ENCODE data around the gene EEF1AKMT2. TPM values are rescaled to one million over a fixed set of nuclear protein-coding genes. Genes with fewer than 3 reads are reported as not detected.

EEF1AKMT2 gene
- total RNA-seq, 2 donors from 2014 or later, result 5.7 to 10.4 TPM

DNA sequence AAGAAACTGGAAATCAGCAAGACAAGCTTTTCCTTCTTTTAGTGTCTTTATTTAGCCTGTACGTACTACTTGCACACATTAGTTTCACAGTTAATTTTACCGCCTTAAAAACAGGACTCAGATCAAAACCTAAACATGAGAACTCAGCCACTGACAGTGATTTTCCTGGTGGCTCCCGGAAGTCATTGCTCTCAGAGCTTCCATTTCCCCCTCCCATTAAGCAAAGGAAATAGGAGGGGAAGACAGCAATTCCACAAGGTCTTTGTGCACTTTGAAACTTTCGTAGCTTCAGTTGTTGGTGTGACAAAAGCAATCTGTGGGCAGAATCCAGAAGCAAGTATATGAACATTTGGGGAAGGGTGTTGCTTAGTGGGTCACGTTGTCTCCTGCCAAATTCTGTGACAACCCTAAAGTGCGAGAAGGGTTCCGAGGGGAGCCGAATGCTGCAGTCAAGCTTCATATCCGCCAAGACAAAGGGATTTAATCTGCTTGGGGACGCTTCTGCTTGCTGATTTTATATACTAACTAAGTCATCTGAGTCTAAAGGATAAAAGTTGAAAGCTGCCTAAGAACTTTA is 77.9 kb downstream of the EEF1AKMT2 start:
- H3K4me1 ChIP-seq (ENCODE audit: control insufficient read depth in 1 of 2, low read depth in 2 of 2), result peaks cover 18 to 33% of the 10 kb centered on the region in 2 donors

DNA sequence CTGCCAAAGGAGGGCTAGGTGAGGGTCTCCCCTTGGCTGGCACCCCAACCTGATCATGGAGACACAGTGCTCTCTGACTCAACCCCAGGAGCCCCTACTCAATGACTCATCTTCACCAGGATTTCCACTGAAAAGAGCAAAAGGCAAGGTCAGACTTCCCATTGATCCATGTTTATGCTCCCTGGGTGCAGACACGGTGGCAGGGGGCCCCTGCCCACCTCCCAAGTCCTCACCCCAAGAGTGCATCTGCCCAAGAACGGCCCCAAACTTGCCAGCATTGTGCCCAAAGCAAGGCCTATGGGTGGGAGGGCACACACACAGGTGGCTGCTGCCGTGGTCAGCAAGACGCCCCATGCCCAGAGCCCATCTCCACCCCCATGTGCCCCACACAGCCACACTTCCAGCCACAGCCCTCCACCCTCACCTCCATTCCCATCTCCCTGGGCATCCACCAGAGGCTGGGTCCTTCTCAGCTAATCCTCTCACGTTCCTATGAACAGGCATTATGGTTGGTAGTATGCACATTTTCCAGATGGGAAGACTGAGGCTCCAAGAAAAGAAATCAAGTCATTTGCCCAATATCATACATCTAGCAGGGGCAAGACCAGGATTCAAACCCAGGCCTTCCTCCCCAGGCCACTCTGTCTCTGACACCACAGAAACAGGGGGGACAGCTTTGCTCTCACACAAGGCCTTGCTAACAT is 78.8 kb downstream of the EEF1AKMT2 start:
- no peak for DNase-seq (ENCODE audit: low spot score)
- H3K27me3 ChIP-seq (replicated peaks; ENCODE audit: insufficient read depth), result no peaks in the 10 kb centered on the region
- H3K4me3 ChIP-seq, result no peak overlapping the region
- H3K36me3 ChIP-seq, result no peaks in the 10 kb centered on the region
- H3K9me3 ChIP-seq, result no peaks in the 10 kb centered on the region
- peaks cover 17 to 37% of the 10 kb centered on the region in 2 donors for H3K4me1 ChIP-seq (ENCODE audit: control insufficient read depth in 1 of 2, low read depth in 2 of 2)
- TF ChIP-seq, protein P1, sequence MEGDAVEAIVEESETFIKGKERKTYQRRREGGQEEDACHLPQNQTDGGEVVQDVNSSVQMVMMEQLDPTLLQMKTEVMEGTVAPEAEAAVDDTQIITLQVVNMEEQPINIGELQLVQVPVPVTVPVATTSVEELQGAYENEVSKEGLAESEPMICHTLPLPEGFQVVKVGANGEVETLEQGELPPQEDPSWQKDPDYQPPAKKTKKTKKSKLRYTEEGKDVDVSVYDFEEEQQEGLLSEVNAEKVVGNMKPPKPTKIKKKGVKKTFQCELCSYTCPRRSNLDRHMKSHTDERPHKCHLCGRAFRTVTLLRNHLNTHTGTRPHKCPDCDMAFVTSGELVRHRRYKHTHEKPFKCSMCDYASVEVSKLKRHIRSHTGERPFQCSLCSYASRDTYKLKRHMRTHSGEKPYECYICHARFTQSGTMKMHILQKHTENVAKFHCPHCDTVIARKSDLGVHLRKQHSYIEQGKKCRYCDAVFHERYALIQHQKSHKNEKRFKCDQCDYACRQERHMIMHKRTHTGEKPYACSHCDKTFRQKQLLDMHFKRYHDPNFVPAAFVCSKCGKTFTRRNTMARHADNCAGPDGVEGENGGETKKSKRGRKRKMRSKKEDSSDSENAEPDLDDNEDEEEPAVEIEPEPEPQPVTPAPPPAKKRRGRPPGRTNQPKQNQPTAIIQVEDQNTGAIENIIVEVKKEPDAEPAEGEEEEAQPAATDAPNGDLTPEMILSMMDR (IDR thresholded peaks at IDR 0.05), result no peak
- H3K27ac ChIP-seq, result no peak overlapping the region
- ATAC-seq (ENCODE audit: insufficient number of reproducible peaks, low FRiP score, low read depth), result no peak

More for the DNA sequence above, 77.9 kb downstream of the EEF1AKMT2 start:
- no peak for ATAC-seq (ENCODE audit: insufficient number of reproducible peaks, low FRiP score, low read depth)
- DNase-seq (ENCODE audit: low spot score), result no peak
- H3K27me3 ChIP-seq (replicated peaks; ENCODE audit: insufficient read depth), result no peaks in the 10 kb centered on the region
- H3K4me3 ChIP-seq, result no peak overlapping the region
- TF ChIP-seq, protein P1 (IDR thresholded peaks at IDR 0.05), result no peak
- H3K9me3 ChIP-seq, result no peaks in the 10 kb centered on the region
- no peak overlapping the region for H3K27ac ChIP-seq
- no peaks in the 10 kb centered on the region for H3K36me3 ChIP-seq

DNA sequence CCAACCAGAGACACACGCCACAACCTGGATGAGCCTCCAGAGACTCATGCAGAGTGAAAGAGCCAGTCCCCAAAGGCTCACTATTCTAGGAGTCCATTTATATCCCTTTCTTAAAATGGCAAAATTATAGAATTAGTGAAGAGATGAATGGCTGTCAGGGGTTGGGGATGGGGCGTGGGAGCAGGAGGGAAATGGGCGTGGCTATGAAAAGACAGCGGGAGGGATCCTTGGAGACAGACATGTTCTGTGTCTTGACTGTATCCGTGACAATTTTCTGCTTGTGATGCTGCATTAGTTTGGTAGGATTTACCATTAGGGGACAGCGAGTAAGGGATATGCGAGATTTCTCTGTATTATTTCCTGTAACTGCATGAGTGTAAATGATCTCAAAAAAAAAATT is 80.5 kb downstream of the EEF1AKMT2 start:
- Histone ChIP-seq H3K36me3 (no peaks in the 10 kb centered on the region), H3K27me3 (replicated peaks; ENCODE audit: insufficient read depth) (no peaks in the 10 kb centered on the region), H3K9me3 (no peaks in the 10 kb centered on the region), H3K27ac (no peak overlapping the region), H3K4me3 (no peak overlapping the region), H3K4me1 (ENCODE audit: control insufficient read depth in 1 of 2, low read depth in 2 of 2) (peaks cover 14 to 44% of the 10 kb centered on the region in 2 donors)
- TF ChIP-seq, protein P1 (IDR thresholded peaks at IDR 0.05), result no peak
- no peak for ATAC-seq (ENCODE audit: insufficient number of reproducible peaks, low FRiP score, low read depth)
- no peak for DNase-seq (ENCODE audit: low spot score)

DNA sequence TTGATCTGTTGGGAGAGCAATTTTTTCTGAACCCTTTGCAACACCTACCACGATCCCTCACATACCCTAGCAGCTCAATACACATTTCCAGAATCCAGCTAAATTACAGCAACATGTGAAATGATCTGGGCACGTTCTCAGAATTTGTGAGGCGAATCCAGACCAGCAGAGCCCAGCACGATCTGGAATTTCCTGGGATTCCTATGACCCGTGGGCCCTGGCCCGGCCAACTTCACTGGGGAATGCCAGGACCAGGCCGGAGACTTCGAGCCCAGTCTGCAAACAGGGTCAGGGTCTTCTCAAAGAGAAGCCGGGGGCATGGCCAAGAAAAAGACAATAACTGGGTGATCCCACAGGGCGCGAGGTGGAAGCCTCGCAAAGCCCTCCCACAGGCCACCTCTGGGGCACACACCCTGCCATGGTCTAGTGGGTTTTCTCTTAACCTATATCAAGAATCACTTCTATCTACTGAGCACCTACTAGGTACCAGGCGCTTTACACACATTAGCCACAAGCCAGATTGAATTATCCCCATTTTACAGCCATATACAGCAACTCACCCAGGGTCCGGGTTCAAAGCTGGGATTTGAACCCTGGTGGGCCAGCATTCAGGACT is 81.3 kb downstream of the EEF1AKMT2 start:
- TF ChIP-seq, protein P1 (IDR thresholded peaks at IDR 0.05), result no peak
- no peaks in the 10 kb centered on the region for H3K27me3 ChIP-seq (replicated peaks; ENCODE audit: insufficient read depth)
- H3K4me1 ChIP-seq (ENCODE audit: control insufficient read depth in 1 of 2, low read depth in 2 of 2), result peaks cover 14 to 40% of the 10 kb centered on the region in 2 donors
- no peaks in the 10 kb centered on the region for H3K36me3 ChIP-seq
- ATAC-seq (ENCODE audit: insufficient number of reproducible peaks, low FRiP score, low read depth) (no peak), DNase-seq (ENCODE audit: low spot score) (no peak)
- H3K4me3 ChIP-seq, result no peak overlapping the region
- H3K9me3 ChIP-seq, result no peaks in the 10 kb centered on the region
- no peak overlapping the region for H3K27ac ChIP-seq

DNA sequence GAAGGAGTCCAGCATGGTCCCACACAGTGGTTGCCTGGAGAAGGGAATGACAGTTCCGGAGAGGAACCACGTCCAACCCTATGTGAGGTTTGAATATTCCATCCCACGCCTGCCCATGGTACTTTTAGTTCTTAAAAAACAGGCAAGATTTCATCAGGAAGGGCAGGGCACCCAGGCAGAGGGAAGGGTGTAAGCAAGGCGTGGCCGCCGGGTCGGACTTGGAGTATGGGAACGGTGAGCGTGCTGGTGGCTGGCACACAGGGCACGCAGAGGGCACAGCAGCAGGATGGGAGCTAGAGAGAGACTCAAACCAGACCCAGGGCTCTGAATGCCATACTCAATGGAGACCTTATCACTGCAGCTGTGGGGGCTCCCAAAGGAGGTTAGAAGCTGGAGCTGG is 81.8 kb downstream of the EEF1AKMT2 start:
- no peak for DNase-seq (ENCODE audit: low spot score)
- no peak for ATAC-seq (ENCODE audit: insufficient number of reproducible peaks, low FRiP score, low read depth)
- no peak overlapping the region for H3K27ac ChIP-seq
- no peaks in the 10 kb centered on the region for H3K36me3 ChIP-seq
- no peaks in the 10 kb centered on the region for H3K9me3 ChIP-seq
- no peaks in the 10 kb centered on the region for H3K27me3 ChIP-seq (replicated peaks; ENCODE audit: insufficient read depth)
- H3K4me1 ChIP-seq (ENCODE audit: control insufficient read depth in 1 of 2, low read depth in 2 of 2), result peaks cover 14 to 40% of the 10 kb centered on the region in 2 donors
- no peak overlapping the region for H3K4me3 ChIP-seq
- TF ChIP-seq, protein P1 (IDR thresholded peaks at IDR 0.05), result no peak
